ENCODE results near the gene RAB17.

Gene RAB17

GRCh38 chr2:237539681-237540080 is 50.9 kb downstream of the RAB17 start:
- Histone ChIP-seq H3K9me2 (replicated peaks; ENCODE audit: insufficient read depth, low read length) (no peaks in the 10 kb centered on the region), H3K4me2 (ENCODE audit: low read depth, low read length) (no peak overlapping the region), H3K9me3 (replicated peaks; ENCODE audit: insufficient read depth, low read length) (no peaks in the 10 kb centered on the region), H3K9ac (ENCODE audit: low read length) (no peak overlapping the region), H4K20me1 (ENCODE audit: insufficient read depth, low read length) (no peaks in the 10 kb centered on the region), H3K4me1 (ENCODE audit: low read length) (no peaks in the 10 kb centered on the region), H3K4me3 (ENCODE audit: low read length) (no peak overlapping the region), H2AFZ (ENCODE audit: low read length) (no peak overlapping the region), H3K36me3 (replicated peaks; ENCODE audit: insufficient read depth, low read length) (no peaks in the 10 kb centered on the region), H3K79me2 (ENCODE audit: low read length) (no peaks in the 10 kb centered on the region), H3K27ac (ENCODE audit: low read length) (no peak overlapping the region), H3F3A (ENCODE audit: insufficient read depth, low read length) (no peaks in the 10 kb centered on the region), H3K27me3 (replicated peaks; ENCODE audit: insufficient read depth, low read length) (no peaks in the 10 kb centered on the region)
- no peak for TF ChIP-seq EZH2 (optimal IDR thresholded peaks at IDR 0.05; ENCODE audit: low read depth, low read length)
- no peak for TF ChIP-seq EZH2phosphoT487 (IDR thresholded peaks at IDR 0.05; ENCODE audit: low read length)
- no peak for TF ChIP-seq CTCF (IDR thresholded peaks at IDR 0.05; ENCODE audit: low read length)
- no peak for DNase-seq

- Histone ChIP-seq H3K9ac (ENCODE audit: low read length) (no peak overlapping the region), H3K27ac (ENCODE audit: low read length) (no peak overlapping the region), H3K36me3 (replicated peaks; ENCODE audit: insufficient read depth, low read length) (no peaks in the 10 kb centered on the region), H3K27me3 (replicated peaks; ENCODE audit: insufficient read depth, low read length) (no peaks in the 10 kb centered on the region), H2AFZ (ENCODE audit: low read length) (no peak overlapping the region), H3K9me3 (replicated peaks; ENCODE audit: insufficient read depth, low read length) (no peaks in the 10 kb centered on the region), H3K4me1 (ENCODE audit: low read length) (no peaks in the 10 kb centered on the region), H3K9me2 (replicated peaks; ENCODE audit: insufficient read depth, low read length) (no peaks in the 10 kb centered on the region), H3F3A (ENCODE audit: insufficient read depth, low read length) (no peaks in the 10 kb centered on the region), H3K4me3 (ENCODE audit: low read length) (no peak overlapping the region), H3K79me2 (ENCODE audit: low read length) (no peaks in the 10 kb centered on the region), H3K4me2 (ENCODE audit: low read depth, low read length) (no peak overlapping the region), H4K20me1 (ENCODE audit: insufficient read depth, low read length) (no peaks in the 10 kb centered on the region)
- no peak for DNase-seq
- TF ChIP-seq EZH2 (optimal IDR thresholded peaks at IDR 0.05; ENCODE audit: low read depth, low read length) (no peak), CTCF (IDR thresholded peaks at IDR 0.05; ENCODE audit: low read length) (no peak), EZH2phosphoT487 (IDR thresholded peaks at IDR 0.05; ENCODE audit: low read length) (no peak)
Observed at GRCh38 chr2:237538901-237539300, 51.6 kb downstream of the RAB17 start.

GRCh38 chr2:237538001-237538720 is 52.4 kb downstream of the RAB17 start:
- no peaks in the 10 kb centered on the region for H4K20me1 ChIP-seq (ENCODE audit: insufficient read depth, low read length)
- no peak for DNase-seq
- H3K4me3 ChIP-seq (ENCODE audit: low read length), result no peak overlapping the region
- H3K36me3 ChIP-seq (replicated peaks; ENCODE audit: insufficient read depth, low read length), result no peaks in the 10 kb centered on the region
- H3K9ac ChIP-seq (ENCODE audit: low read length), result no peak overlapping the region
- H3K9me2 ChIP-seq (replicated peaks; ENCODE audit: insufficient read depth, low read length), result no peaks in the 10 kb centered on the region
- no peaks in the 10 kb centered on the region for H3K9me3 ChIP-seq (replicated peaks; ENCODE audit: insufficient read depth, low read length)
- H2AFZ ChIP-seq (ENCODE audit: low read length), result no peak overlapping the region
- no peak overlapping the region for H3K4me2 ChIP-seq (ENCODE audit: low read depth, low read length)
- H3F3A ChIP-seq (ENCODE audit: insufficient read depth, low read length), result no peaks in the 10 kb centered on the region
- H3K79me2 ChIP-seq (ENCODE audit: low read length), result no peaks in the 10 kb centered on the region
- H3K27ac ChIP-seq (ENCODE audit: low read length), result no peak overlapping the region
- TF ChIP-seq EZH2 (optimal IDR thresholded peaks at IDR 0.05; ENCODE audit: low read depth, low read length) (no peak), CTCF (IDR thresholded peaks at IDR 0.05; ENCODE audit: low read length) (no peak), EZH2phosphoT487 (IDR thresholded peaks at IDR 0.05; ENCODE audit: low read length) (no peak)
- no peaks in the 10 kb centered on the region for H3K4me1 ChIP-seq (ENCODE audit: low read length)
- H3K27me3 ChIP-seq (replicated peaks; ENCODE audit: insufficient read depth, low read length), result no peaks in the 10 kb centered on the region
